HFF-Myc (cell line): ENCODE data around the gene GATA5.

Experiments
- DNase-seq: peaks from one replicate; pipeline ENCODE4 v3.0.0-alpha.2; 2011; ENCODE audit warnings: low read depth; ENCODE audit errors: extremely low read depth
- H3K4me3 ChIP-seq: replicated peaks from 2 replicates; pipeline ENCODE4 v1.5.1; 2011; ENCODE audit warnings: low read depth, mild to moderate bottlenecking, control low read depth, low read length
- CTCF ChIP-seq: IDR thresholded peaks from 2 replicates; pipeline ENCODE4 v1.5.1; 2012; ENCODE audit warnings: mild to moderate bottlenecking, low read depth, low read length, control low read depth; ENCODE audit errors: missing control alignments

The GATA5 gene

GRCh38 chr20:62417981-62418708, 57.6 kb downstream of the GATA5 start:
- TF ChIP-seq CTCF: no peak
- no peak overlapping the region for H3K4me3 ChIP-seq
- DNase-seq: no peak

DNA sequence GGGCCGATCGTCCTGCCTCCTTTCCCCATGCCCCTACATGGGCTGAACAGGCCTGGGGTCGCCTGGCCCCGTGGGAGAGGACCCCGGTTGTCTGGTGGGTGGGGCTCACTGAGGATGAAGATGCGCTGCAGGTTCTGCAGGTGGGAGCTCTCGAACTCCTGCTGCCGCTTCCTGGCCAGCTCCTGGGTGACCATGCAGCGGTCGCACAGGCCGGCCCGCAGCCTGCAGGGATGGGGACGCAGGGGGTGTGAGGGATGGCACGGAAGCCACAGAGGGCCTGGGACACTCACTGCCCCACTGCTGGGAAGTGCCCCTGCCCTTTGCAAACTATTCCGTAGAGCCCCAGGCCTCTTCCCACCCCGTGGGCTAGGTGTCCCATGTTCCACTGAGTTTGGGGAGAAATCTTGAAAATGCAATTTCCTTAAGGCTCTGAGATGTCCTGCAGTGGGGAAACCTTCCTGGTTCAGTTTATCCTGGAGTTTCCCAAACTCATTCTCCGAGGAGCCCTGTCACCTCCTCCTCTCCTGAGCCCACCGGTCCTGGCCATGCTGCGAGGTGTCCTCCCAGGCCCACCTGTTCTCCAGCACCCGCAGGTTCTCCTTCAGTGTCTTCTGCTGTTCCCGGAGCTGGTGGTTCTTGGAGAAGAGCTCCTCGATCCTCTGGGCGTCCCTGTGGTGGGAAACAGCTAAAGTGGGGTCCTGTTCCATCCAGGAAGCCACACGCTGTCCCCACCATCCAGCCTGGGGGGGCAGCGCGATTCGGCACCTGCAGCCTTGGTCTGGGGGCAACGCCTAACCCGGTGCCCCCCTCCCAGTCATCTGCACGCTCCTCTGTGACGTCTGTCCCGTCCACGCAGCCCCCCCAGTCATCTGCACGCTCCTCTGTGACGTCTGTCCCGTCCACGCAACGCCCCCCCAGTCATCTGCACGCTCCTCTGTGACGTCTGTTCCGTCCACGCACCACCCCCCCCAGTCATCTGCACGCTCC, 58.9 kb downstream of the GATA5 start:
- DNase-seq: no peak
- TF ChIP-seq CTCF: no peak

DNA sequence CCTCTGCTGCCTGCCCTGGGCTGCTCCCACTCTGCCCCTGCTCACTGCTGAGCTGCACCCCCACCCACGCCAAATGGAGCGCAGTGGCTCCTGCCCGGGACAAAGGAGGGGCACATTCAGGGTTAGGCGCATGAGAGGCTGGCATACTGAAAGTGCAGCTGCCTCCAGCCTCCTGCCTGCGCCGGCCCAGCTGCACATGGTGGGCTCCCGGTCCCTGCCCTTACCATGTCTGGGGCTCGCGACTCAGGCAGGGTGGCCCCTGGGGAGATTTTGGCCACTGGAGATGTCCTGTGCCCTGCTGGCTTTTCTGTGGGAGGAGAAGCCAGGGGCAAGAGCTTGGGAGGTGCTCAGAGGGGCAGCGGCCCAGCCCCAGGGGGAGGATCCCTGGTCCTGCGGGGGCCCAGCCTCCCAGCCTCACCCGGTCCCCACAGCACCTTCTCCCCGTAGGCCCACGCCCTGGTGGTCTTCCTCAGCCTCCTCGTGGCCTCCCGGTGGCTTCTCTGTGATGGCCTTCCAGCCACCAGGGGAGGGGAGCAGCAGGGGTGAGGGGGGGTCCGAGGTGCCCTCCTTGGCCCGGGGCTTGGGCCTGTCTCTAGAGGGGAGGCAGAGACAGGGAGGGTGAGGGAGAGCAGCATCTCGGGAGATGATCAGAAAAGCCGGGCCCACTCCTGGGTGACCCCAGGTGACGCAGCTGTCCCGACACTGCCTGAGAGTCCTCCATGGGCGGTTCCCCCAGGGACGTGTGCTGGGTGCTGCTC, 60.3 kb downstream of the GATA5 start:
- DNase-seq: no peak
- TF ChIP-seq CTCF: no peak
- no peak overlapping the region for H3K4me3 ChIP-seq

More for the DNA sequence above, 58.9 kb downstream of the GATA5 start:
- H3K4me3 ChIP-seq: no peak overlapping the region

DNA sequence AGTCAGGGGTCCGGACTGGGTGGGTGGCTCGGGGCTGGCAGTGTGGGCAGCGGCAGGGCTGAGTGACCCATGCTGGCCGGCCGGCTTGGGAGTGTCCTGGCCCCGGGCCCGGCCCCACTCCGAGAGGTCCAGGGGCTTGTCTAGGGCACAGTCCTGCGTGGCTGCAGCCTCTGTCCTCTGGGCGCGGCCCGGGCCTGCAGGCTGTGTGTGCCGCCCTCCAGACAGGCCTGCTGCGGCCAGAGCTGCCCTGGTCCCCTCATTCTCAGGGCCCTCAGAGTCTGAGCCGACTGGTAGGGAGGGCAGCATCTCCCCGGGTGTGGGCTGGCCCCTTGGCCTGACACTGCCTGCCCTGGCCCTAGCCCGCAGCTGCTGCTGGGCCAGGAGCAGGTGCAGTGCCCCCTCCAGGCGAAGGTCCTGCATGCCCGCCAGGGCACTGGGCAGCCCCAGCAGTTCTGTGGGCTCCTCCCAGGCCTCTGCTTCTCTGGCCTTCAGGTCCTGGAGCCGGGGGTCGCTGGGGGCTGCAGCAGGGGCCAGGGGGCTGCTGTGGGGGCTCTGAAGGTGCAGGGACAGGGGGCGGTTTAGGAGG, 61.8 kb downstream of the GATA5 start:
- DNase-seq: no peak
- peak; percentile 7 for TF ChIP-seq CTCF
- H3K4me3 ChIP-seq: no peak overlapping the region
